ENCODE results near the gene IFT25.

IFT25 gene

GRCh38 chr1:53896635-53897229 lies 48.8 kb downstream of the IFT25 start:
- TF ChIP-seq RAD21 (IDR thresholded peaks at IDR 0.05; ENCODE audit: low read depth) (no peak), FOXM1 (IDR thresholded peaks at IDR 0.05; ENCODE audit: borderline replicate concordance, low read depth) (no peak), MAX (IDR thresholded peaks at IDR 0.05) (no peak), EGR1 (IDR thresholded peaks at IDR 0.05) (no peak), EP300 (IDR thresholded peaks at IDR 0.05; ENCODE audit: borderline replicate concordance) (no peak)

- TF ChIP-seq REST (IDR thresholded peaks at IDR 0.05; ENCODE audit: low read depth): no peak
- TF ChIP-seq TEAD4 (IDR thresholded peaks at IDR 0.05): no peak
- no peak for TF ChIP-seq EGR1 (IDR thresholded peaks at IDR 0.05)
- no peak for TF ChIP-seq EP300 (IDR thresholded peaks at IDR 0.05; ENCODE audit: borderline replicate concordance)
- TF ChIP-seq TCF12 (IDR thresholded peaks at IDR 0.05; ENCODE audit: low read depth): no peak
- no peak for TF ChIP-seq RAD21 (IDR thresholded peaks at IDR 0.05; ENCODE audit: low read depth)
- no peak for TF ChIP-seq ZBTB7A (IDR thresholded peaks at IDR 0.05; ENCODE audit: low read depth)
- no peak for TF ChIP-seq TAF1 (IDR thresholded peaks at IDR 0.05; ENCODE audit: low read depth)
- no peak for TF ChIP-seq FOXM1 (IDR thresholded peaks at IDR 0.05; ENCODE audit: borderline replicate concordance, low read depth)
- no peak for TF ChIP-seq MAX (IDR thresholded peaks at IDR 0.05)
- TF ChIP-seq CEBPB (IDR thresholded peaks at IDR 0.05): no peak
Observed at GRCh38 chr1:53895421-53895820, 50.1 kb downstream of the IFT25 start.

DNA sequence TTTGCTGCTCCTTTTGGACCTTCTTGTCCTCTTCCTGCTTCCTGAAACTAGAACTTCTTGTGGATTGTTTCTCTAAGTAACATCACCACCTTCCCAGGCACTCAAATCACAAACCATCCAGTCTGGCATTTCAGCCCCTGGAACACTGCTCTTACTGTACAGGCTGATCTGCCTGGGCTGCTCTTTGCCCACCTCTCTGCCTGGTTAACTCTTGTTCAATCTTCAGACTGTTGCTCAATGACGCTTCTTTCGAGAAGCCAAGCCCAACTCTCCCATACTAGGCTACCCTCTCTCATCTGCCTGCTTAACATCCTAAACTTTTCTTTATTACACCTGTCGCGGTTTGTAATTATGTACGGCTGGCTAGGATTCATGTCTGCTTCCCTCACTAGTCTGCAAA lies 50.9 kb downstream of the IFT25 start:
- TF ChIP-seq EGR1 (IDR thresholded peaks at IDR 0.05) (no peak), TEAD4 (IDR thresholded peaks at IDR 0.05) (no peak), MAX (IDR thresholded peaks at IDR 0.05) (no peak), RAD21 (IDR thresholded peaks at IDR 0.05; ENCODE audit: low read depth) (no peak), CEBPB (IDR thresholded peaks at IDR 0.05) (no peak), CREB1 (IDR thresholded peaks at IDR 0.05; ENCODE audit: low read depth) (no peak), YY1 (IDR thresholded peaks at IDR 0.05; ENCODE audit: low read depth) (no peak), REST (IDR thresholded peaks at IDR 0.05; ENCODE audit: low read depth) (no peak), NFIC (IDR thresholded peaks at IDR 0.05) (no peak), EP300 (IDR thresholded peaks at IDR 0.05; ENCODE audit: borderline replicate concordance) (no peak), ZBTB7A (IDR thresholded peaks at IDR 0.05; ENCODE audit: low read depth) (no peak), TAF1 (IDR thresholded peaks at IDR 0.05; ENCODE audit: low read depth) (no peak), FOXM1 (IDR thresholded peaks at IDR 0.05; ENCODE audit: borderline replicate concordance, low read depth) (no peak), TCF12 (IDR thresholded peaks at IDR 0.05; ENCODE audit: low read depth) (no peak)
- TF ChIP-seq, protein P1, sequence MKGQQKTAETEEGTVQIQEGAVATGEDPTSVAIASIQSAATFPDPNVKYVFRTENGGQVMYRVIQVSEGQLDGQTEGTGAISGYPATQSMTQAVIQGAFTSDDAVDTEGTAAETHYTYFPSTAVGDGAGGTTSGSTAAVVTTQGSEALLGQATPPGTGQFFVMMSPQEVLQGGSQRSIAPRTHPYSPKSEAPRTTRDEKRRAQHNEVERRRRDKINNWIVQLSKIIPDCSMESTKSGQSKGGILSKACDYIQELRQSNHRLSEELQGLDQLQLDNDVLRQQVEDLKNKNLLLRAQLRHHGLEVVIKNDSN (IDR thresholded peaks at IDR 0.05): no peak

GRCh38 chr1:53893999-53894636 lies 51.4 kb downstream of the IFT25 start, which contains the start of gene DIO1:
DIO1 (plus strand) TSS chr1:53894187; CDS start chr1:53894211, 24 bp downstream.
- no peak for TF ChIP-seq CEBPB (IDR thresholded peaks at IDR 0.05)
- TF ChIP-seq YY1 (IDR thresholded peaks at IDR 0.05; ENCODE audit: low read depth): no peak
- TF ChIP-seq REST (IDR thresholded peaks at IDR 0.05; ENCODE audit: low read depth): no peak
- TF ChIP-seq TCF12 (IDR thresholded peaks at IDR 0.05; ENCODE audit: low read depth): no peak
- TF ChIP-seq MAX (IDR thresholded peaks at IDR 0.05): no peak
- no peak for TF ChIP-seq CREB1 (IDR thresholded peaks at IDR 0.05; ENCODE audit: low read depth)
- no peak for TF ChIP-seq NFIC (IDR thresholded peaks at IDR 0.05)
- TF ChIP-seq TAF1 (IDR thresholded peaks at IDR 0.05; ENCODE audit: low read depth): no peak
- TF ChIP-seq RAD21 (IDR thresholded peaks at IDR 0.05; ENCODE audit: low read depth): no peak
- no peak for TF ChIP-seq FOXM1 (IDR thresholded peaks at IDR 0.05; ENCODE audit: borderline replicate concordance, low read depth)
- TF ChIP-seq ZBTB7A (IDR thresholded peaks at IDR 0.05; ENCODE audit: low read depth): no peak
- TF ChIP-seq, protein P1 (IDR thresholded peaks at IDR 0.05): no peak
- no peak for TF ChIP-seq EP300 (IDR thresholded peaks at IDR 0.05; ENCODE audit: borderline replicate concordance)
- TF ChIP-seq EGR1 (IDR thresholded peaks at IDR 0.05): no peak
- TF ChIP-seq TEAD4 (IDR thresholded peaks at IDR 0.05): no peak
